ENCODE results near the gene CAMSAP3.

- no peak for TF ChIP-seq ZFX (IDR thresholded peaks at IDR 0.05)
- TF ChIP-seq CTCF (conservative IDR thresholded peaks at IDR 0.05), result no peak
Observed at GRCh38 chr19:7627166-7627565, 31.5 kb downstream of the CAMSAP3 start.

Measured in C4-2B (cell line).